ENCODE data around the gene CELF2.
A peak's percentile ranks its signal among the peaks of the same experiment; 100 is the strongest.

Gene CELF2

GRCh38 chr10:11270135-11270857 lies 252.6 kb downstream of the CELF2 start:
- peak; percentile 61 to 70 (median 66) for DNase-seq (ENCODE audit: low read depth in 3 of 3)

GRCh38 chr10:11270858-11271179 lies 253.1 kb downstream of the CELF2 start:
- no peak for DNase-seq (ENCODE audit: low read depth in 3 of 3)

GRCh38 chr10:11272915-11273389 lies 255.3 kb downstream of the CELF2 start:
- DNase-seq (ENCODE audit: low read depth in 3 of 3), result peak in 2 of 3 experiments; percentile 13 to 56

- no peak for DNase-seq (ENCODE audit: low read depth in 3 of 3)
These were observed 256.8 kb downstream of the CELF2 start for GRCh38 chr10:11274452-11274851.

GRCh38 chr10:11275651-11276050 lies 258.0 kb downstream of the CELF2 start:
- no peak for DNase-seq (ENCODE audit: low read depth in 3 of 3)

- DNase-seq (ENCODE audit: low read depth in 3 of 3), result no peak
These were observed 258.8 kb downstream of the CELF2 start for GRCh38 chr10:11276449-11276990.

GRCh38 chr10:11279314-11279713 lies 261.6 kb downstream of the CELF2 start:
- DNase-seq (ENCODE audit: low read depth in 3 of 3), result no peak

- no peak for DNase-seq (ENCODE audit: low read depth in 3 of 3)
These were observed 262.7 kb downstream of the CELF2 start for GRCh38 chr10:11280187-11280932.

GRCh38 chr10:11282156-11282555 lies 264.5 kb downstream of the CELF2 start:
- no peak for DNase-seq (ENCODE audit: low read depth in 3 of 3)

GRCh38 chr10:11282661-11283060 lies 265.0 kb downstream of the CELF2 start:
- DNase-seq (ENCODE audit: low read depth in 3 of 3), result no peak

- peak in 1 of 3 experiments; percentile 15 for DNase-seq (ENCODE audit: low read depth in 3 of 3)
These were observed 266.8 kb downstream of the CELF2 start for GRCh38 chr10:11284291-11285085.

GRCh38 chr10:11285171-11285570 lies 267.5 kb downstream of the CELF2 start:
- DNase-seq (ENCODE audit: low read depth in 3 of 3), result no peak

GRCh38 chr10:11286261-11286852 lies 268.7 kb downstream of the CELF2 start:
- peak in 1 of 3 experiments; percentile 9 for DNase-seq (ENCODE audit: low read depth in 3 of 3)

- no peak for DNase-seq (ENCODE audit: low read depth in 3 of 3)
These were observed 270.6 kb downstream of the CELF2 start for GRCh38 chr10:11288302-11288701.

GRCh38 chr10:11290156-11290890 lies 272.7 kb downstream of the CELF2 start:
- DNase-seq (ENCODE audit: low read depth in 3 of 3), result no peak

GRCh38 chr10:11292576-11293302 lies 275.1 kb downstream of the CELF2 start:
- DNase-seq (ENCODE audit: low read depth in 3 of 3), result no peak

GRCh38 chr10:11293332-11293731 lies 275.7 kb downstream of the CELF2 start:
- no peak for DNase-seq (ENCODE audit: low read depth in 3 of 3)

GRCh38 chr10:11294831-11295450 lies 277.3 kb downstream of the CELF2 start:
- DNase-seq (ENCODE audit: low read depth in 3 of 3), result no peak

GRCh38 chr10:11295492-11295891 lies 277.8 kb downstream of the CELF2 start:
- DNase-seq (ENCODE audit: low read depth in 3 of 3), result no peak

GRCh38 chr10:11297136-11297535 lies 279.5 kb downstream of the CELF2 start:
- no peak for DNase-seq (ENCODE audit: low read depth in 3 of 3)
